HEK293 (cell line): Measurements from ENCODE around the gene CH25H.

Source experiments
- FEZF1 ChIP-seq: fragments of 450-650 bp; formaldehyde crosslinking; IDR thresholded peaks from 2 replicates; pipeline ENCODE4 v1.5.1; 2016; ENCODE audit warnings: missing biosample characterization, missing genetic modification characterization
- HOXC10 ChIP-seq: sonication (generic); formaldehyde crosslinking; IDR thresholded peaks from 2 replicates; pipeline ENCODE4 v1.8.1; 2023; ENCODE audit warnings: mild to moderate bottlenecking, missing genetic modification reagents
- MEIS1 ChIP-seq: sonication (generic); formaldehyde crosslinking; IDR thresholded peaks from 2 replicates; pipeline ENCODE4 v1.8.1; 2022; ENCODE audit warnings: missing genetic modification reagents, mild to moderate bottlenecking, borderline replicate concordance
- ZBTB21 ChIP-seq: fragments of 450-650 bp; formaldehyde crosslinking; IDR thresholded peaks from 2 replicates; pipeline ENCODE4 v1.5.1; 2017; ENCODE audit warnings: missing biosample characterization, missing genetic modification characterization
- TF ChIP-seq, protein P1 (sequence below): fragments of 450-650 bp; formaldehyde crosslinking; IDR thresholded peaks from 2 replicates; pipeline ENCODE4 v1.5.1; 2017; ENCODE audit warnings: missing biosample characterization, missing genetic modification characterization
- TF ChIP-seq, protein P2 (sequence below): fragments of 450-650 bp; formaldehyde crosslinking; IDR thresholded peaks from 2 replicates; pipeline ENCODE4 v1.5.1; 2016; ENCODE audit warnings: missing biosample characterization, missing genetic modification characterization

DNA sequence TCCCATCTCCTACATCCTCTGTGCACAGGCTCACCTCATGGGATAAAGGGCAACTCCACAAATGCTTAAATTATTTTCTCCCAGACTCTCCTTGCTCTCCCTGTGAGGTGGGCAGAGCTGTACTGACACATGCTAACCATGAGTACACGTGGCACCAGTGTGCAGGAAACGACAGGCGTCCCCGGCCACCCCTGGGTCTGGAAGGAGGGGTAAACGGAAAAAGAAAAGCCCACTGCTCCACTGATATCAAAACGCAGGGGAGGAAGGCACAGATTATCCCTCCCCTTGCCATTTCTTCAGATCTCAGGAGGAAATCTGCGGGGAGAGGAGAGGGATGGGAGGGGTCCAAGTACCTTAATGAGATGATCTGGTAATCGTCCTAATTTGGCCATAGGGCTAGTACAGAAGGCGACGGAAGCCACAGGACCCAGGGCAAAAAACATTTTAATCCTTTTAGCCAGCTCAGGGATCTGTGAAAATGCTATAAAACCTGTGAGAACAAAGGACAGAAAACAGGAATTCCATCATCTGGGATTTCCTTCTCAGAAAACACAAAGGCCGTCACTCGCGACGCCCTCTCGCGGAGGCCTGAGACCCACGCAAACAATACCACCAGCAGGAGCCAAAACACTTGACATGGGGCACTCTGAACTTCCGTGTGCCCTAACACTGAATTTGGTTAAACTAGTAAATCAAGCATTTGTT is 17.8 kb upstream of the CH25H start:
- TF ChIP-seq, protein P1, sequence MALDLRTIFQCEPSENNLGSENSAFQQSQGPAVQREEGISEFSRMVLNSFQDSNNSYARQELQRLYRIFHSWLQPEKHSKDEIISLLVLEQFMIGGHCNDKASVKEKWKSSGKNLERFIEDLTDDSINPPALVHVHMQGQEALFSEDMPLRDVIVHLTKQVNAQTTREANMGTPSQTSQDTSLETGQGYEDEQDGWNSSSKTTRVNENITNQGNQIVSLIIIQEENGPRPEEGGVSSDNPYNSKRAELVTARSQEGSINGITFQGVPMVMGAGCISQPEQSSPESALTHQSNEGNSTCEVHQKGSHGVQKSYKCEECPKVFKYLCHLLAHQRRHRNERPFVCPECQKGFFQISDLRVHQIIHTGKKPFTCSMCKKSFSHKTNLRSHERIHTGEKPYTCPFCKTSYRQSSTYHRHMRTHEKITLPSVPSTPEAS (tag by site-specific recombination): no peak
- TF ChIP-seq MEIS1: no peak
- TF ChIP-seq, protein P2, sequence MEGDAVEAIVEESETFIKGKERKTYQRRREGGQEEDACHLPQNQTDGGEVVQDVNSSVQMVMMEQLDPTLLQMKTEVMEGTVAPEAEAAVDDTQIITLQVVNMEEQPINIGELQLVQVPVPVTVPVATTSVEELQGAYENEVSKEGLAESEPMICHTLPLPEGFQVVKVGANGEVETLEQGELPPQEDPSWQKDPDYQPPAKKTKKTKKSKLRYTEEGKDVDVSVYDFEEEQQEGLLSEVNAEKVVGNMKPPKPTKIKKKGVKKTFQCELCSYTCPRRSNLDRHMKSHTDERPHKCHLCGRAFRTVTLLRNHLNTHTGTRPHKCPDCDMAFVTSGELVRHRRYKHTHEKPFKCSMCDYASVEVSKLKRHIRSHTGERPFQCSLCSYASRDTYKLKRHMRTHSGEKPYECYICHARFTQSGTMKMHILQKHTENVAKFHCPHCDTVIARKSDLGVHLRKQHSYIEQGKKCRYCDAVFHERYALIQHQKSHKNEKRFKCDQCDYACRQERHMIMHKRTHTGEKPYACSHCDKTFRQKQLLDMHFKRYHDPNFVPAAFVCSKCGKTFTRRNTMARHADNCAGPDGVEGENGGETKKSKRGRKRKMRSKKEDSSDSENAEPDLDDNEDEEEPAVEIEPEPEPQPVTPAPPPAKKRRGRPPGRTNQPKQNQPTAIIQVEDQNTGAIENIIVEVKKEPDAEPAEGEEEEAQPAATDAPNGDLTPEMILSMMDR: no peak
- TF ChIP-seq HOXC10: no peak
- TF ChIP-seq FEZF1 (tag by site-specific recombination): no peak
- no peak for TF ChIP-seq ZBTB21 (tag by site-specific recombination)
